A673 (cell line): ENCODE results near the gene DDAH1. TPM values are rescaled to one million over a fixed set of nuclear protein-coding genes. Genes with fewer than 3 reads are reported as not detected.

Source experiments
- BruUV-seq: library from RNA; stranded (reverse); fragments of 400-500 nt; replicated peaks from 2 replicates; lab custom pipeline; 2021; lab: Mats Ljungman, UMichigan
- CTCF ChIA-PET: fragments of 300-600 bp; sonication (Branson Sonifier 250); formaldehyde crosslinking; loops from one replicate; lab custom pipeline; 2022; ENCODE audit warnings: antibody characterized with exemption; lab: Charles Lee
- POLR2A ChIA-PET: fragments of 300-600 bp; sonication (Branson Sonifier 250); formaldehyde crosslinking; loops from one replicate; lab custom pipeline; 2022; ENCODE audit warnings: antibody characterized with exemption; ENCODE audit not compliant: low non-redundant PET; lab: Charles Lee
- DNase-seq: peaks from one replicate; pipeline ENCODE4 v3.0.0-alpha.2; 2015; ENCODE audit warnings: low spot score
- H3K27ac ChIP-seq: fragments of 200-600 bp; sonication (generic); 2 replicates; pipeline ENCODE4 v1.5.1; 2016; ENCODE audit warnings: mixed run types, low read depth, mild to moderate bottlenecking, mixed read lengths, antibody characterized with exemption, low read length; ENCODE audit not compliant: poor library complexity, severe bottlenecking
- H3K27me3 ChIP-seq: fragments of 200-600 bp; sonication (generic); replicated peaks from 2 replicates; pipeline ENCODE4 v1.6.1; 2017; ENCODE audit warnings: mixed run types, low read depth, mild to moderate bottlenecking, mixed read lengths, antibody characterized with exemption, low read length; ENCODE audit not compliant: insufficient read depth, poor library complexity
- H3K36me3 ChIP-seq: fragments of 200-600 bp; sonication (generic); 2 replicates; pipeline ENCODE4 v1.6.1; 2016; ENCODE audit warnings: mixed run types, mild to moderate bottlenecking, mixed read lengths, antibody characterized with exemption, low read length; ENCODE audit not compliant: insufficient read depth, poor library complexity, severe bottlenecking
- H3K4me1 ChIP-seq: fragments of 200-600 bp; sonication (generic); 2 replicates; pipeline ENCODE4 v1.6.1; 2017; ENCODE audit warnings: mixed run types, mild to moderate bottlenecking, mixed read lengths, antibody characterized with exemption, low read length; ENCODE audit not compliant: insufficient read depth, poor library complexity, severe bottlenecking
- H3K4me3 ChIP-seq: fragments of 200-600 bp; sonication (generic); 2 replicates; pipeline ENCODE4 v1.5.1; 2016; ENCODE audit warnings: low read depth, mixed run types, mild to moderate bottlenecking, mixed read lengths, low read length; ENCODE audit not compliant: poor library complexity, severe bottlenecking
- H3K9me3 ChIP-seq: fragments of 200-600 bp; sonication (generic); 2 replicates; pipeline ENCODE4 v1.6.1; 2016; ENCODE audit warnings: mixed run types, low read depth, mild to moderate bottlenecking, mixed read lengths, antibody characterized with exemption, low read length; ENCODE audit not compliant: poor library complexity, severe bottlenecking
- CTCF ChIP-seq: fragments of 300-800, 200-600 bp; sonication (generic); conservative IDR thresholded peaks from 2 replicates; pipeline ENCODE4 v1.5.1; 2017; ENCODE audit warnings: low read depth, mild to moderate bottlenecking, antibody characterized with exemption, low read length, moderate library complexity, mixed read lengths
- EZH2 ChIP-seq: fragments of 200-600 bp; sonication (generic); IDR thresholded peaks from 2 replicates; pipeline ENCODE4 v1.6.1; 2017; ENCODE audit warnings: borderline replicate concordance, low read depth, mild to moderate bottlenecking, mixed read lengths, antibody characterized with exemption, low read length; ENCODE audit not compliant: poor library complexity, severe bottlenecking
- intact Hi-C: fragments of 100-400 bp; cut with micrococcal nuclease; formaldehyde crosslinking; loops from one replicate; pipeline ENCODE4 v1.10.0; 2022; ENCODE audit not compliant: unreplicated experiment
- total RNA-seq: library from RNA; stranded (reverse); gene quantifications from 2 replicates; pipeline ENCODE4 v1.2.3, GENCODE V29; 2021

The DDAH1 gene
- total RNA-seq, 1 experiment from 2014 or later, result 32.5 TPM

GRCh38 chr1:85357817-85358216 lies 107.1 kb downstream of the DDAH1 start:
- H3K4me3 ChIP-seq, result no peak overlapping the region
- no peaks in the 10 kb centered on the region for H3K27me3 ChIP-seq
- ChIA-PET CTCF (no interaction called here), POLR2A (no interaction called here)
- H3K4me1 ChIP-seq, result peaks cover 83% of the 10 kb centered on the region
- no peaks in the 10 kb centered on the region for H3K9me3 ChIP-seq
- H3K27ac ChIP-seq, result peak overlapping the region; percentile 71
- BruUV-seq, result no TSS peak
- DNase-seq, result peak; percentile 65
- TF ChIP-seq CTCF (no peak), EZH2 (no peak)
- intact Hi-C loops, result no loop called here
- no peaks in the 10 kb centered on the region for H3K36me3 ChIP-seq

- Histone ChIP-seq H3K4me1 (peaks cover 77% of the 10 kb centered on the region), H3K36me3 (no peaks in the 10 kb centered on the region), H3K9me3 (no peaks in the 10 kb centered on the region), H3K27me3 (no peaks in the 10 kb centered on the region), H3K27ac (peak overlapping the region; percentile 71), H3K4me3 (peak overlapping the region; percentile 13)
- peak; percentile 94 for DNase-seq
- no peak for TF ChIP-seq EZH2
- TF ChIP-seq CTCF, result no peak
- intact Hi-C loops, result no loop called here
- ChIA-PET POLR2A (no interaction called here), CTCF (interaction anchor here (0.5 to 0.6 kb wide), 2 partner anchors 33 to 220 kb away, joined by 3 to 7 read pairs; no protein-coding TSS in a partner anchor)
- BruUV-seq, result no TSS peak
Observed at GRCh38 chr1:85356130-85356529, 108.8 kb downstream of the DDAH1 start.

GRCh38 chr1:85352055-85352454 lies 112.9 kb downstream of the DDAH1 start:
- BruUV-seq, result no TSS peak
- no peaks in the 10 kb centered on the region for H3K9me3 ChIP-seq
- CTCF ChIA-PET, result no interaction called here

More at GRCh38 chr1:85352055-85352454, 112.9 kb downstream of the DDAH1 start:
- POLR2A ChIA-PET, result no interaction called here
- Histone ChIP-seq H3K36me3 (no peaks in the 10 kb centered on the region), H3K27me3 (no peaks in the 10 kb centered on the region), H3K4me1 (peaks cover 55% of the 10 kb centered on the region), H3K27ac (no peak overlapping the region), H3K4me3 (no peak overlapping the region)
- no peak for TF ChIP-seq CTCF
- TF ChIP-seq EZH2, result no peak
- no peak for DNase-seq
- intact Hi-C loops, result no loop called here
